K562 (cell line): ENCODE data around the gene ADORA1. TPM values are rescaled to one million over a fixed set of nuclear protein-coding genes. Genes with fewer than 3 reads are reported as not detected.

Experiments used
- PKNOX1 ChIP-seq: fragments of 450-650 bp; IDR thresholded peaks from 2 replicates; pipeline ENCODE4 v1.6.1; 2016
- ZBTB40 ChIP-seq, 2 experiments: fragments of 450-650 bp in 1 of 2; sonication (generic) in 1 of 2; formaldehyde crosslinking in 1 of 2; IDR thresholded peaks; 2 replicates each; pipeline versions ENCODE4 v1.7.1 to v1.9.0; 2016 to 2022; ENCODE audit warnings: inconsistent platforms in 1 of 2, mild to moderate bottlenecking in 1 of 2, missing genetic modification reagents in 1 of 2
- ZNF449 ChIP-seq: fragments of 250-450 bp; sonication (Bioruptor Pico); IDR thresholded peaks from 2 replicates; pipeline ENCODE4 v1.8.0; 2022; ENCODE audit warnings: moderate library complexity, mild to moderate bottlenecking, inconsistent platforms
- polyA plus RNA-seq, 8 experiments: library from polyadenylated mRNA; depleted of rRNA in 4 of 8; stranded (reverse) in 5 of 8; unstranded in 3 of 8; fragments of >200 nt; fragmentation: Nextera tagmentation in 2 of 8; fragmentation: Illumina TruSeq in 1 of 8; extraction: Ambion mirVana in 2 of 8; extraction: Trizol in 1 of 8; gene quantifications; 2 replicates each; pipeline versions ENCODE4 v1.2.1 to v1.2.3, GENCODE V29; 2011 to 2014; ENCODE audit warnings: inconsistent platforms in 1 of 8, missing spikeins in 1 of 8
- total RNA-seq, 7 experiments: library from RNA; depleted of rRNA in 6 of 7; stranded (reverse); fragments of >200 nt in 6 of 7; fragmentation: Illumina TruSeq in 2 of 7; extraction: Trizol in 2 of 7; gene quantifications; 2 replicates each; pipeline versions ENCODE4 v1.2.1 to v1.2.3, GENCODE V29; 2011 to 2021; ENCODE audit warnings: low replicate concordance in 1 of 7

Gene ADORA1
- total and polyA plus RNA-seq, 9 of the 15 experiments (the other 6 are each of a cell fraction or from before 2014, with no cell fraction given), result not detected

- TF ChIP-seq ZBTB40 (IDR thresholded peaks at IDR 0.05) (peak; percentile 28; the same call in 1 of the 2 replicates), ZBTB40 (CRISPR knock-in tag; IDR thresholded peaks at IDR 0.05) (no peak), PKNOX1 (0 out of 2 replicates have a peak, but pooled peaks have one; percentile 20), ZNF449 (CRISPR knock-in tag) (no peak)
Measured at GRCh38 chr1:203121186-203122015, 6.1 kb upstream of the ADORA1 start (continued).
